Natural killer cell (primary cell): Measurements from ENCODE around the gene RBKS. TPM values are rescaled to one million over a fixed set of nuclear protein-coding genes. Genes with fewer than 3 reads are reported as not detected.
"Not testable (repeated sequence)": the region's sequence is repeated elsewhere in the genome, so short reads cannot be mapped to it uniquely, and the experiment has no call there.

Experiments
- ATAC-seq, 3 donors: fragments of 150-1000 bp in 2 of 3; fragments of 200-7000 bp in 1 of 3; cut with Tn5 transposase; 1 replicate in 1 of 3; 2 replicates in 2 of 3; pipeline ENCODE4 v1.10.0; 2021; ENCODE audit warnings: mild to moderate bottlenecking in 2 of 3, moderate library complexity in 2 of 3
- DNase-seq, 2 donors: peaks; one replicate each; pipeline versions ENCODE4 v3.0.0 to v3.0.0-alpha.2; 2013 to 2021; ENCODE audit warnings: mixed read lengths in 1 of 2
- H3K27ac ChIP-seq: one replicate; pipeline ENCODE4 v1.5.1; 2013; ENCODE audit warnings: mild to moderate bottlenecking, low read length
- H3K27me3 ChIP-seq: one replicate; pipeline ENCODE4 v1.6.1; 2013; ENCODE audit warnings: low read length; ENCODE audit not compliant: control insufficient read depth, insufficient read depth
- H3K36me3 ChIP-seq: one replicate; pipeline ENCODE4 v1.6.1; 2013; ENCODE audit warnings: low read length; ENCODE audit not compliant: control insufficient read depth, insufficient read depth
- H3K4me1 ChIP-seq: one replicate; pipeline ENCODE4 v1.6.1; 2013; ENCODE audit warnings: low read length; ENCODE audit not compliant: control insufficient read depth, insufficient read depth
- H3K4me3 ChIP-seq: one replicate; pipeline ENCODE4 v1.5.1; 2013; ENCODE audit warnings: low read length
- H3K9me3 ChIP-seq: one replicate; pipeline ENCODE4 v1.6.1; 2013; ENCODE audit warnings: low read length; ENCODE audit not compliant: control insufficient read depth, insufficient read depth
- H3K27ac Mint-ChIP-seq, 2 donors: one replicate each; pipeline ENCODE4 v1.8.0; 2022; ENCODE audit warnings: mild to moderate bottlenecking in 2 of 2, mixed read lengths in 2 of 2, moderate library complexity in 1 of 2
- H3K27me3 Mint-ChIP-seq, 2 donors: one replicate each; pipeline ENCODE4 v1.8.0; 2022; ENCODE audit warnings: low read depth in 2 of 2, mixed read lengths in 2 of 2
- H3K36me3 Mint-ChIP-seq: one replicate; pipeline ENCODE4 v1.8.0; 2022; ENCODE audit warnings: mixed read lengths
- H3K4me1 Mint-ChIP-seq, 2 donors: one replicate each; pipeline ENCODE4 v1.8.0; 2022; ENCODE audit warnings: mixed read lengths in 2 of 2
- H3K4me3 Mint-ChIP-seq: one replicate; pipeline ENCODE4 v1.8.0; 2022; ENCODE audit warnings: mild to moderate bottlenecking, moderate library complexity, mixed read lengths
- H3K9me3 Mint-ChIP-seq, 2 donors: one replicate each; pipeline ENCODE4 v1.8.0; 2022; ENCODE audit warnings: mixed read lengths in 2 of 2
- WGBS: methylation state at CpG from one replicate; pipeline ENCODE4 v1.1.7; 2013; ENCODE audit warnings: missing lambda C conversion rate; ENCODE audit not compliant: insufficient coverage; 5-methylcytosine and 5-hydroxymethylcytosine counted together
- intact Hi-C: fragments of 100-400 bp; cut with micrococcal nuclease; formaldehyde crosslinking; loops from one replicate; pipeline ENCODE4 v1.14.2; 2022
- total RNA-seq, 4 donors: library from RNA; stranded (reverse); fragments of 120-200 nt in 1 of 4; gene quantifications; one replicate each; pipeline versions ENCODE4 v1.2.3 to v1.2.4, GENCODE V29; 2013 to 2022
- TF ChIP-seq, protein P1 (sequence below): fragments of 200-600 bp; IDR thresholded peaks from one replicate; pipeline ENCODE4 v1.8.0; 2022; ENCODE audit warnings: antibody characterized with exemption

The RBKS gene
- total RNA-seq, 3 donors from 2014 or later (not counting 1 experiment from before 2014, with no cell fraction given) = 11.5 to 20.9 (median 12.8) TPM

DNA sequence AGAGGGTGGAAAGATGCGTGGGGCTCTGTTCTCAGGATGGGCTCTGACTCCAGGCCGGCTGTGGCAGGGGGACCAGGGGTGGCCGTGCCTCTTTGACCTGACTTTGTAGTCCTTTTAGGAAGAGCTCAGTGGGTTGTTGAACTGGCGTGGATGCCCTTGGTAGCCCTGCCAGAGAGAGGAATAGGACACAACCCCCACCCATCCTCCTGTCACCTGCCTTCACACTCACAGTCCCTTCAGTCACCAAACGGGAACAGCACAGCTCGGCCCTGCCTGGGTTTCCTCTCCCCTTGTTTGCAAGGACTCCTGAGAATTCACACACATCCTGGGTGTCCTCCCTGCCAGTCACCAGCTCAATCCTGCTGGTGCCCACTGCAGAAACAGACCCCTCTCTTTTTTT, 138.8 kb downstream of the RBKS start:
- Mint-ChIP-seq H3K27ac (no peak overlapping the region), H3K27me3 (peaks cover 16 to 21% of the 10 kb centered on the region in 2 donors), H3K36me3 (no peaks in the 10 kb centered on the region), H3K4me3 (no peak overlapping the region), H3K4me1 (no peaks in the 10 kb centered on the region), H3K9me3 (peaks cover 6 to 7% of the 10 kb centered on the region in 2 donors)
- DNase-seq = no peak
- Histone ChIP-seq H3K4me1 (no peaks in the 10 kb centered on the region), H3K27ac (no peak overlapping the region), H3K27me3 (no peaks in the 10 kb centered on the region), H3K9me3 (no peaks in the 10 kb centered on the region), H3K36me3 (no peaks in the 10 kb centered on the region), H3K4me3 (no peak overlapping the region)
- TF ChIP-seq, protein P1, sequence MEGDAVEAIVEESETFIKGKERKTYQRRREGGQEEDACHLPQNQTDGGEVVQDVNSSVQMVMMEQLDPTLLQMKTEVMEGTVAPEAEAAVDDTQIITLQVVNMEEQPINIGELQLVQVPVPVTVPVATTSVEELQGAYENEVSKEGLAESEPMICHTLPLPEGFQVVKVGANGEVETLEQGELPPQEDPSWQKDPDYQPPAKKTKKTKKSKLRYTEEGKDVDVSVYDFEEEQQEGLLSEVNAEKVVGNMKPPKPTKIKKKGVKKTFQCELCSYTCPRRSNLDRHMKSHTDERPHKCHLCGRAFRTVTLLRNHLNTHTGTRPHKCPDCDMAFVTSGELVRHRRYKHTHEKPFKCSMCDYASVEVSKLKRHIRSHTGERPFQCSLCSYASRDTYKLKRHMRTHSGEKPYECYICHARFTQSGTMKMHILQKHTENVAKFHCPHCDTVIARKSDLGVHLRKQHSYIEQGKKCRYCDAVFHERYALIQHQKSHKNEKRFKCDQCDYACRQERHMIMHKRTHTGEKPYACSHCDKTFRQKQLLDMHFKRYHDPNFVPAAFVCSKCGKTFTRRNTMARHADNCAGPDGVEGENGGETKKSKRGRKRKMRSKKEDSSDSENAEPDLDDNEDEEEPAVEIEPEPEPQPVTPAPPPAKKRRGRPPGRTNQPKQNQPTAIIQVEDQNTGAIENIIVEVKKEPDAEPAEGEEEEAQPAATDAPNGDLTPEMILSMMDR = no peak
- ATAC-seq = no peak
- 85% methylated on average over 6 of the region's 6 CpGs for WGBS
- intact Hi-C loops = no loop called here

DNA sequence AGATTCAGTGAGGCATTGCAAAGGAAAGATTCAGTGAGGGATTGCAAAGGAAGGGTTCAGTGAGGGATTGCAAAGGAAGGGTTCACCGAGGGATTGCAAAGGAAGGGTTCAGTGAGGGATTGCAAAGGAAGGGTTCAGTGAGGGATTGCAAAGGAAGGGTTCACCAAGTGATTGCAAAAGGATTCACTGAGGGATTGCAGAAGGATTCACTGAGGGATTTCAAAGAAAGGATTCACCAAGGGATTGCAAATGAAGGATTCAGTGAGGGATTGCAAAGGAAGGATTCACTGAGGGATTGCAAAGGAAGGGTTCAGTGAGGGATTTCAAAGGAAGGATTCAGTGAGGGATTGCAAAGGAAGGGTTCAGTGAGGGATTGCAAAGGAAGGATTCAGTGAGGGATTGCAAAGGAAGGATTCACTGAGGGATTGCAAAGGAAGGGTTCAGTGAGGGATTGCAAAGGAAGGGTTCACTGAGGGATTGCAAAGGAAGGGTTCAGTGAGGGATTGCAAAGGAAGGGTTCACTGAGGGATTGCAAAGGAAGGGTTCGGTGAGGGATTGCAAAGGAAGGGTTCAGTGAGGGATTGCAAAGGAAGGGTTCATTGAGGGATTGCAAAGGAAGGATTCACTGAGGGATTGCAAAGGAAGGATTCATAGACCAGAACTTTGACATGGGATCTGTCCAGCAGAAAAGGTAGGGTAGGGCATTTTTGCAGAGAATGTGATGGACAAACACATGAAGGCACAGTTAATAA, 141.2 kb downstream of the RBKS start:
- ATAC-seq, H3K27me3 ChIP-seq, H3K36me3 Mint-ChIP-seq, DNase-seq, H3K4me1 ChIP-seq, intact Hi-C loops, H3K9me3 Mint-ChIP-seq, H3K4me3 ChIP-seq, H3K9me3 ChIP-seq, H3K4me3 Mint-ChIP-seq, H3K27ac ChIP-seq, H3K4me1 Mint-ChIP-seq, H3K27ac Mint-ChIP-seq, H3K36me3 ChIP-seq: not testable (repeated sequence)
- H3K27me3 Mint-ChIP-seq = peaks cover 27 to 30% of the 10 kb centered on the region in 2 donors
- 97% methylated on average over 2 of the region's 2 CpGs for WGBS

DNA sequence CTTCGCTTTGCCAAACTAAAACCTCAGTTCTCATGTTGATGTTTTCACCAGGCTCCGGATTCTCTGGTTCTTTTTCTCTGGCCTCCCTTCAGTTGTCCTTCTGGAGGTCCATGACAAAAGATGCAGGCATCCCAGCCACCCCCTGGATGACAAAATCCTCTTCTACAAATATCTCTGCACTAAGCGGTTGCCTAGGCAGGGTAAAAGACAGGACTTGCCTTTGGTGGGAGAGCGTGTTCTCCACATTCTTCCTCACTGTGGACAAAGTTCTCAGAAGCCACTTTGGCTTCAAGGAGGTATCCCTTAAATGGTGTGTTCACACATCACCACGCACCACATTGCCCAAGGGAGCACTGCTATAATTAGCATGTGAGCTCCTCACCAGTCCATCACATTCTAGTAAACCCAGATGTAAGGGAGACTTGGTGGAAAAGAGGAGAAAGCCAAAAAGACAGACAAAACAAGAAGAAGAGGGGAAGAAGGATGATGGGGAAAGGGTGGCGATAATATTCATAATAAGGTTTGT, 142.3 kb downstream of the RBKS start:
- H3K27me3 Mint-ChIP-seq = peaks cover 23 to 30% of the 10 kb centered on the region in 2 donors
- intact Hi-C loops = no loop called here
- H3K27ac ChIP-seq = no peak overlapping the region
- no peak overlapping the region for H3K4me3 ChIP-seq
- TF ChIP-seq, protein P1 = no peak
- H3K4me1 Mint-ChIP-seq = no peaks in the 10 kb centered on the region
- no peaks in the 10 kb centered on the region for H3K4me1 ChIP-seq
- no peaks in the 10 kb centered on the region for H3K9me3 ChIP-seq
- WGBS = 89% methylated on average over 5 of the region's 6 CpGs
- H3K27ac Mint-ChIP-seq = no peak overlapping the region
- no peak for DNase-seq
- no peaks in the 10 kb centered on the region for H3K36me3 ChIP-seq
- no peaks in the 10 kb centered on the region for H3K36me3 Mint-ChIP-seq
- no peak overlapping the region for H3K4me3 Mint-ChIP-seq
- no peak for ATAC-seq
- no peaks in the 10 kb centered on the region for H3K27me3 ChIP-seq
- peaks cover 6 to 7% of the 10 kb centered on the region in 2 donors for H3K9me3 Mint-ChIP-seq

DNA sequence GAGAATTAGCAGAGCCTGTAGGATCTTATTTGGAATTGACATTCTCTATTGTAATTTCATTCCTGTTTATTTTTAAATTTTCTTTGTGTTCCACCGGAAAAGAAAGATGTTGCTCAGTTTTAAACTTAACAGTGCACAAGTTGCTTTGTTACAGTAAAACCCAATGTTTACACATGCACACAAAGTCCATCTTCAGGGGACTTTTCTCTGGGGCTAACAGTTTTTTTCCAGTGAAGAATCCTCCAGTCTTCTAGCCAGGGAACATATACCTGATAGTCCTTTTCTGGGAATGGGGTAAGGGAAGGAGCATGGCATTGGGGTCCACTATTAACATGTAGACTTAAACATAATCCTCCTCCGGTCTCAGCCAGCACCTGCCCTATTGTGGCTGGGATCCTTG, 143.9 kb downstream of the RBKS start:
- 100% methylated on average over 1 of the region's 2 CpGs for WGBS
- Mint-ChIP-seq H3K4me3 (no peak overlapping the region), H3K4me1 (no peaks in the 10 kb centered on the region), H3K27ac (no peak overlapping the region), H3K27me3 (peaks cover 23 to 30% of the 10 kb centered on the region in 2 donors), H3K9me3 (peaks cover 6 to 7% of the 10 kb centered on the region in 2 donors), H3K36me3 (no peaks in the 10 kb centered on the region)
- Histone ChIP-seq H3K27ac (no peak overlapping the region), H3K36me3 (no peaks in the 10 kb centered on the region), H3K9me3 (no peaks in the 10 kb centered on the region), H3K4me1 (no peaks in the 10 kb centered on the region), H3K27me3 (no peaks in the 10 kb centered on the region), H3K4me3 (no peak overlapping the region)
- intact Hi-C loops = no loop called here
- TF ChIP-seq, protein P1 = no peak
- no peak for DNase-seq
- ATAC-seq = no peak

DNA sequence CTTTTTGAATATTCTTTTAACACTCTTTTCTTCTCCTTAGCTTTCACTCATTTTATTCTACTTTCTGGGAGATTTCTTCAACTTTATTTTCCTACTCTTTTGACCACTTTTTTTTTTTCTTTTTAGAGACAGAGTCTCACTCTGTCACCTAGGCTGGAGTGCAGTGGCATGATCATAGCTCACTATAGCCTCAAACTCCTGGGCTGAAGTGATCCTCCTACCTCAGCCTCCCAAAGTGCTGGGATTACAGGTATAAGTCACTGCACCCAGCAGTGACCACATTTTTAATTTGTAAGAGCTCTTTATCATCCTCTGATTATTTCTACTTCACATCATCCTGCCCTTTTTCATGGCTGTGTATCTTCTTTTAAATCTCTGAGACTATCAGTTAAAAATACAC, 144.7 kb downstream of the RBKS start:
- ATAC-seq, H3K27ac ChIP-seq, H3K4me1 ChIP-seq, H3K9me3 ChIP-seq, DNase-seq, H3K36me3 ChIP-seq, H3K4me1 Mint-ChIP-seq, H3K4me3 ChIP-seq, H3K36me3 Mint-ChIP-seq, intact Hi-C loops, H3K27me3 ChIP-seq, H3K4me3 Mint-ChIP-seq, H3K27ac Mint-ChIP-seq, H3K9me3 Mint-ChIP-seq: not testable (repeated sequence)
- H3K27me3 Mint-ChIP-seq = peaks cover 23 to 30% of the 10 kb centered on the region in 2 donors
